Peyer's patch (tissue), 4 donors: Measurements from ENCODE around the gene TBL3. TPM values are rescaled to one million over a fixed set of nuclear protein-coding genes. Genes with fewer than 3 reads are reported as not detected.

Experiments used
- DNase-seq, 3 donors: peaks; one replicate each; pipeline ENCODE4 v3.0.0-alpha.2; 2017 to 2019
- H3K27ac ChIP-seq, 4 donors: fragments of 200-600 bp; sonication (generic); one replicate each; pipeline ENCODE4 v1.5.1; 2016 to 2019
- H3K27me3 ChIP-seq, 2 donors: fragments of 200-600 bp; sonication (generic); one replicate each; pipeline ENCODE4 v1.5.1; 2019
- H3K36me3 ChIP-seq, 3 donors: fragments of 200-600 bp; sonication (generic); one replicate each; pipeline ENCODE4 v1.5.1; 2016 to 2019
- H3K4me1 ChIP-seq, 4 donors: fragments of 200-600 bp; sonication (generic); one replicate each; pipeline ENCODE4 v1.5.1; 2016 to 2019
- H3K4me3 ChIP-seq, 4 donors: fragments of 200-600 bp; sonication (generic); 1 replicate in 3 of 4; 2 replicates in 1 of 4; pipeline ENCODE4 v1.5.1; 2016 to 2019; ENCODE audit warnings: mild to moderate bottlenecking in 1 of 4
- H3K9me3 ChIP-seq, 4 donors: fragments of 200-600 bp; sonication (generic); one replicate each; pipeline ENCODE4 v1.5.1; 2016 to 2019; ENCODE audit warnings: mild to moderate bottlenecking in 1 of 4
- POLR2A ChIP-seq, 2 donors: fragments of 450-650 bp; IDR thresholded peaks; one replicate each; pipeline ENCODE4 v1.5.1; 2017; ENCODE audit warnings: antibody characterized with exemption in 2 of 2, mild to moderate bottlenecking in 2 of 2, moderate library complexity in 2 of 2
- total RNA-seq, 4 donors: library from RNA; depleted of rRNA; stranded (reverse); fragments of >200 nt; gene quantifications; one replicate each; pipeline ENCODE4 v1.1.0, GENCODE V29; 2016
- TF ChIP-seq, protein P1 (sequence below), 6 experiments: fragments of 450-650 bp in 4 of 6; fragments of 200-600 bp in 2 of 6; sonication (generic) in 1 of 6; IDR thresholded peaks; one replicate each; pipeline ENCODE4 v1.5.1; 2017 to 2019; ENCODE audit warnings: antibody characterized with exemption in 6 of 6, mild to moderate bottlenecking in 3 of 6, moderate library complexity in 1 of 6

Gene TBL3
- total RNA-seq, 4 donors from 2014 or later = 19.8 to 50.8 (median 39.1) TPM

DNA sequence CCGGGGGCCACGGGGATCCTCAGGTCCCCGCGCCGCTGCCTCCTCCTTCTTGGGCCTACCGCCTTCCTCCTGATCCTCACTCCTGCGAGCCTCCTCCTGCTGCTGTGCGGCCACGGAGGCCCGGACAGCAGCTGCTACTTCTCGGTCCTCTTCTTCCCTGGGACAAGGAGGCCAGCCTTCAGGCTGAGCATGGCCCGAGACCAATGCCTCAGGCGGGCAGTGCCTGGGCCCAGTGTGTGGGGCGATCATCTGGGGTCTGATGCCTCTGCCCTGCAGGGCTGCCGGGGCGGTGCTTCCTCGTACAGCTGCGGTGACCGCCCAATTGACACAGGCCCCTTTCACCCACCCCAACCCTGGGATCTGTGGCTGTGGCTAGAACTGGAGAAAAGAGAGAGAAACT lies 29.2 kb downstream of the TBL3 start:
- no peak for TF ChIP-seq POLR2A (IDR thresholded peaks at IDR 0.05)
- TF ChIP-seq, protein P1, sequence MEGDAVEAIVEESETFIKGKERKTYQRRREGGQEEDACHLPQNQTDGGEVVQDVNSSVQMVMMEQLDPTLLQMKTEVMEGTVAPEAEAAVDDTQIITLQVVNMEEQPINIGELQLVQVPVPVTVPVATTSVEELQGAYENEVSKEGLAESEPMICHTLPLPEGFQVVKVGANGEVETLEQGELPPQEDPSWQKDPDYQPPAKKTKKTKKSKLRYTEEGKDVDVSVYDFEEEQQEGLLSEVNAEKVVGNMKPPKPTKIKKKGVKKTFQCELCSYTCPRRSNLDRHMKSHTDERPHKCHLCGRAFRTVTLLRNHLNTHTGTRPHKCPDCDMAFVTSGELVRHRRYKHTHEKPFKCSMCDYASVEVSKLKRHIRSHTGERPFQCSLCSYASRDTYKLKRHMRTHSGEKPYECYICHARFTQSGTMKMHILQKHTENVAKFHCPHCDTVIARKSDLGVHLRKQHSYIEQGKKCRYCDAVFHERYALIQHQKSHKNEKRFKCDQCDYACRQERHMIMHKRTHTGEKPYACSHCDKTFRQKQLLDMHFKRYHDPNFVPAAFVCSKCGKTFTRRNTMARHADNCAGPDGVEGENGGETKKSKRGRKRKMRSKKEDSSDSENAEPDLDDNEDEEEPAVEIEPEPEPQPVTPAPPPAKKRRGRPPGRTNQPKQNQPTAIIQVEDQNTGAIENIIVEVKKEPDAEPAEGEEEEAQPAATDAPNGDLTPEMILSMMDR (IDR thresholded peaks at IDR 0.05) = no peak
- Histone ChIP-seq H3K36me3 (peaks cover 0 to 63% (median 3%) of the 10 kb centered on the region in 3 donors), H3K9me3 (no peaks in the 10 kb centered on the region), H3K4me3 (no peak overlapping the region), H3K27ac (no peak overlapping the region), H3K27me3 (no peaks in the 10 kb centered on the region), H3K4me1 (peaks cover 6 to 32% (median 9%) of the 10 kb centered on the region in 4 donors)
- DNase-seq = no peak

DNA sequence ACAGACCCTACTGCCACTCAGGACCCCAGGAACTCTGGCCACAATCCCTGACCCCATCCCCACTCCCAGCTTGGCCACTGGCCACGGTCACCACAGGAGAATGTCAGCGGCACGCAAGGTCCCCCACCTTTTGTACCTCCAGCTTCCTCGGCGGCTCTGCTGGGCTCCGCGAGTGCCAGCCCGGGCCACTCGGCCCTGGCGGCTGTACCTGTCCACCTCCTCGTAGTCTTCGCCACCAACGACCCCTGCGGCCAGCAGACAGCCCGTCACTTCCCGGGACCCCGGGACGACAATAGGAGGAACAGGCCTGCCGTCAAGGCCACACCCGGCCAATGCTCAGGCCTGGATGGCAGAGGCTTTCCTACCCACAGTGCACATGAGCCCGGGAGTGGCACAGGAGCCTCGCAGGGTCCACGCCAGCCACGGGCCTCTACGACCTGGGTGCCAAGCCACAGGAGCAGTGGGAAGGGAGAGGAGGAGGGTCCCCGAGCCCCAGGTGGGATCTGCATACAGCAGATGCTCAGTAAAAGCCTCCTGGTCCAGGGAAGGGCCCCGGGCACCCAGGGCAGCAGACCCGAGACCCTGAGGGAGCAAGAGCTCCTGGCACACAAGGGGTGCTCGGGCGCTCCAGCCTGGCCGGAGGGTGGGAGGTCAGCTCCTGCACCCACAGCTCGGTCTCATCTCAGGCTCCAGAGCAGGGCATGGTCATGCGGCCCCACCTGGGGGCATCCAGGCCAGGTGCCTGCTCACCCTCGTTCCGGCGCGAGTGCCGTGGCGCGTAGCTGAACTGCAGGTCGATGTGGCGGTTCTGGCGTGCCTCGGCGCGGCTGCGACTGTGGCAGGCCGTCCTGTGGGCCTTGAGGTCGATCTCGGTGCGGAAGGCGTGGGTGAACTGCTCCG lies 29.9 kb downstream of the TBL3 start:
- TF ChIP-seq, protein P1 (IDR thresholded peaks at IDR 0.05) = no peak
- no peak for TF ChIP-seq POLR2A (IDR thresholded peaks at IDR 0.05)
- peaks cover 6 to 34% (median 9%) of the 10 kb centered on the region in 4 donors for H3K4me1 ChIP-seq
- no peaks in the 10 kb centered on the region for H3K9me3 ChIP-seq
- H3K27ac ChIP-seq = no peak overlapping the region
- no peaks in the 10 kb centered on the region for H3K27me3 ChIP-seq
- H3K36me3 ChIP-seq = peaks cover 0 to 63% (median 3%) of the 10 kb centered on the region in 3 donors
- DNase-seq = no peak
- H3K4me3 ChIP-seq = no peak overlapping the region

DNA sequence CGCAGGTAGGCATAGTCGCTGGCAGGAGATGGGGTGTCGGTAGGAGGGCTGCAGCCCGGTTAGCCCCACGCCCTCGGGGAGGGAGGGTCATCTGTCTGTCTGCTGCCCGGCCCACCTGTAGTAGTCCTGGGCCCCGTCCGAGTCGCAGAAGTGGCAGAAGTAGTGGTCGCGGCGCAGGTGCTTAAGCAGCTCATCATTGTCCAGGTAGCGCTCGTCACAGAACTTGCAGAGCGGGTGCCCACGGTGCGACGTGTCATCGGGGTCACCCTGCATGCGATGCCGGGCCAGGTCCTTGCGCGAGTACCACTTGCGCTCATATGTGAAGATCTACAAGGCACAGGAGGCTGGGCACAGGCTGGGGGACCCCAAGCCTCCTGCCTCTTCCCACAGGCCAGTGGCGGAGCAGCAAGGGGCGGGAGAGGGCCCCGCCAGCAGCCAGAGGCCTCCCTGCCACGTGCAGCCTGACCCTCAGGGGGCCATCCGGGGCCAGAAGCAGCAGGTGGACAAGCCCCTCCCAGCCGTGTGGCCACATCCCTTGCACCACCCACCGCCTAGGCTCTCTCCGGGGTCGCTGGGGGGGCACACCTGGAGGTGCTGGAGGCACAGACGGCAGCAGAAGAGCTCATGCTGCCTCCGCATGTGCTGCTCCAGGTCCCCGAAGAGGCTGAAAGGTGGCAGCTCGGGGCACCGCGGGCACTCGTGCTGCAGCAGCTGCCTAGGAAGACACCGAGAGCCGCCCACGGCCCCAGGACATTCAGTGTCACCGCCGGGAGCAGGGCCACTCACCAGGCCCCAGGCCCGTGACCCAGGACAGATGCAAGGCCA lies 30.8 kb downstream of the TBL3 start:
- peaks cover 0 to 58% (median 3%) of the 10 kb centered on the region in 3 donors for H3K36me3 ChIP-seq
- no peaks in the 10 kb centered on the region for H3K9me3 ChIP-seq
- H3K27ac ChIP-seq = no peak overlapping the region
- H3K4me1 ChIP-seq = peaks cover 9 to 44% (median 12%) of the 10 kb centered on the region in 4 donors
- no peak for DNase-seq
- no peaks in the 10 kb centered on the region for H3K27me3 ChIP-seq
- no peak overlapping the region for H3K4me3 ChIP-seq
- TF ChIP-seq, protein P1 (IDR thresholded peaks at IDR 0.05) = no peak
- TF ChIP-seq POLR2A (IDR thresholded peaks at IDR 0.05) = no peak

DNA sequence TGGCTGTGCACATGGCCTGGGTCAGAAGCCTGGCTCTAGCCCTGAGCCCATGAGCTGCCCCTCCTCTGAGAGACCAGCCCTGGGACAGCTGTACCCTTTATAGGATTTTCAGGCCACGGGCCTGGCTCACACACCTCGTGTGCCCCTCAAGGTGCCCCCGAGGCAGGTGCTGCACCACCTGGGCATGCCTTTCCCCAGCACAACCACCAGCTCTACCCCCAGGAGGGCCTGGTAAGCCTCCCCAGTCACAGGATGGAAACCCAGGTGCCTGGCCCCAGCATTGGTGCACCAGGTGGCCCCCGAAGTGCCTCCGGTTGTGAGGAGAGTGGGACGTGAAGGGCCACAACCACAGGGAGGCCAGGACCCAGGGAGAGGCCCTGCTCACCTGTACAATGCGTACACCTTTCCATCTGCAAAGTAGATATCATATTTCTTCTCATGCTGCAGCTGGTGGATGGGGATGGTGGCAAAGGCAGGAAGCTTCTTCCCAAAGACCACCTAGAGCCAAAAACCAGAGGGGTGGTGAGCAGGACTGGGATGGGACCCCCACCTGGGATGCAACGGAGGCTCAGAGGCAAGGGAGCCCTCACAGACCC lies 31.5 kb downstream of the TBL3 start:
- Histone ChIP-seq H3K27ac (peak overlapping the region in 1 of 4 donors; percentile 72), H3K36me3 (peaks cover 0 to 51% (median 3%) of the 10 kb centered on the region in 3 donors), H3K4me1 (peaks cover 16 to 46% (median 19%) of the 10 kb centered on the region in 4 donors)

More for the DNA sequence above, 31.5 kb downstream of the TBL3 start:
- Histone ChIP-seq H3K9me3 (no peaks in the 10 kb centered on the region), H3K4me3 (no peak overlapping the region), H3K27me3 (no peaks in the 10 kb centered on the region)
- no peak for DNase-seq
- TF ChIP-seq, protein P1 (IDR thresholded peaks at IDR 0.05) = no peak
- no peak for TF ChIP-seq POLR2A (IDR thresholded peaks at IDR 0.05)
